Measurements from ENCODE around the gene C2orf49. TPM values are rescaled to one million over a fixed set of nuclear protein-coding genes. Genes with fewer than 3 reads are reported as not detected.
"Not testable (repeated sequence)": the region's sequence is repeated elsewhere in the genome, so short reads cannot be mapped to it uniquely, and the experiment has no call there.

Gene C2orf49
- total RNA-seq, 1 donor = 23.2 TPM

DNA sequence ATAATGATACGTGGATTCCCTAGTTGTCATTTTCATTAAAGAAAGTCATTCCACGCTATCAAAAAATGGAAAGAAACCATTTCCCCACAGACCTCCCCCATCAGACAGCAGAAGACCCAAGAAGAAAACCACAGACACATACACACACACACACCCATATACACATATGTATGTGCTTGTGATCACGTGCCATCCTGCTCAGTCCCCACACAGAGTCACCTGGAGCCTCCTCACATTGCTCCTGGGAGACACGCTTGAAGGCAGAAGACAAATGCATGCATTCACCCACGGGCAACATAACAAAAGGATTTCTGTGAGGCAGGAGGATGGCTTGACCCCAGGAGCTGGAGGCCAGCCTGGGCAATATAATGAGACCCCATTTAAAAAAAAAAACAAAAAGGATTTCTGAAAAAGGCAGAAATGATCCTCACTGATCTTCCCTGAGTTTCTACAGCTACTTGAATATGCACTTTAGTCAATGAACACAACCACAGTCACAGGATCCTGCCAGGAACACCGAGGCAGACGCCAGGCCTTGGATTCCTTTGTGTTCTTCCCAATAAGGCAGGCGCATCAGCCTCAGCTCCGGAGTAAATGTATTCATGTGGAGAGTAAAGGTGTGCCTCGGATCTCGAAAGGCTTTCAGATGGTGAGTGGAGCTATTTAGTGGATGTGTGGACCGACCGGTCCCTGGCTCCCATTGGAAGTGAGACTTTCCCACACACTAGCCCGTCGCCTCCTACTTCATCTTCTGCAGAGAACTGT is 28.8 kb upstream of the C2orf49 start:
- no peaks in the 10 kb centered on the region for H3K9me3 ChIP-seq (ENCODE audit: low read depth, low read length)
- H3K4me3 ChIP-seq (ENCODE audit: low read length) = no peak overlapping the region
- H3K4me1 ChIP-seq (ENCODE audit: insufficient read depth, low read length) = peaks cover 20% of the 10 kb centered on the region
- no peaks in the 10 kb centered on the region for H3K27me3 ChIP-seq (ENCODE audit: insufficient read depth, low read length)

DNA sequence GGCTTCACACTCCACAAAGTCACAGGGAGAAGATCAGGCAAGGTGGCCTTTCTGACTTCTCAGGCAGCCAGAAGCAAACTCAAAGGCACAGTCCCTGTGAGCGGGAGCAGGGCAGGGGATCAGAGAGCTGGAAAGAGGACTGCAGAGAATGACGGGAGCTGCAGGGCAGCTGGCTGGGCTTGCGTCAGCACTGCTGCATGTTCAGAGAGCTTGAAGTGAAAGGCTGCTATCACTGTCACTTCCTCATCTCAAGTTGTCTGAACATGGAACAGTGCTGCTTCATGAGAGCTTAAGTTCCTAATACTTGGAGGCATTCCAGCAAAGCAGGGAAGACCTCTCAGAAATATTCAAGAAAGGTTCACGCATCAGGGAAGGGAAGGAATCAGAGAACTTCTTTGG is 28.2 kb upstream of the C2orf49 start:
- H3K27me3 ChIP-seq (ENCODE audit: insufficient read depth, low read length) = no peaks in the 10 kb centered on the region
- peaks cover 25% of the 10 kb centered on the region for H3K4me1 ChIP-seq (ENCODE audit: insufficient read depth, low read length)
- no peaks in the 10 kb centered on the region for H3K9me3 ChIP-seq (ENCODE audit: low read depth, low read length)
- no peak overlapping the region for H3K4me3 ChIP-seq (ENCODE audit: low read length)

DNA sequence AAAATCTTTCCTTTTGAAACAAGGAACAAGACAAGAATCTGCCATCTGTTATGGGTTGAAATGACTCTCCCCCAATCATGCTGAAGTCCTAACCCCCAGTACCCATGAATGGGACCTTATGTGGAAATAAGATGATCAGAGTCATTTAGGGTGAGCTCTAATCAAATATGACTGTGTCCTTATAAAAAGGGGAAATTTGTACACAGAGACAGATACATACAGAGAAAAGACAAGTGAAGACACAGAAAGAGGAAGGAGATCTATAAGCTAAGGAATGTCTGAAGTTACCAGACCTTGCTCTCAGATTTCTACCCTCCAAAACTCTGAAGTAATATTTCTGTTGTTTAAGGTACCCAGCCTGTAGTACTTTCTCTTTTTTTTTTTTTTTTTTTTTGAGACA is 23.5 kb upstream of the C2orf49 start:
- Histone ChIP-seq H3K4me3 (ENCODE audit: low read length) (no peak overlapping the region), H3K27me3 (ENCODE audit: insufficient read depth, low read length) (no peaks in the 10 kb centered on the region), H3K4me1 (ENCODE audit: insufficient read depth, low read length) (peaks cover 25% of the 10 kb centered on the region), H3K9me3 (ENCODE audit: low read depth, low read length) (no peaks in the 10 kb centered on the region)

DNA sequence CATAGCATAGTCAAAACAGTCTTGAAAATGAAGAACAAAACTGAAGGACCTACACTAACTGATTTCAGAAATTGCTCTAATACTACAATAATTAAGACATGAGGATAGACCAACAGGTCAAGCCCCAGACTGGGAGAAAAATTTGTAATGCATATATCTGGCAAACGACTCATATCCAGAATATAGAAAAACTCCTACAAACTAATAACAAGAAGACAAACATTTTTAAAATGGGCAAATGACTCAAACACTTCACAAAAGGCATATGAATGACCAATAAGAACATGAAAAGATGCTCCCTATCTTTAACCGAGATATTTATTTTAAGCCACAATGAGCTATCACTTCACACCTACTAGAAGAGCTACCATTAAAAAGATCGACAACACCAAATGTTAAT is 22.0 kb upstream of the C2orf49 start:
- H3K9me3 ChIP-seq (ENCODE audit: low read depth, low read length) = no peaks in the 10 kb centered on the region
- peaks cover 13% of the 10 kb centered on the region for H3K4me1 ChIP-seq (ENCODE audit: insufficient read depth, low read length)
- no peak overlapping the region for H3K4me3 ChIP-seq (ENCODE audit: low read length)
- no peaks in the 10 kb centered on the region for H3K27me3 ChIP-seq (ENCODE audit: insufficient read depth, low read length)

DNA sequence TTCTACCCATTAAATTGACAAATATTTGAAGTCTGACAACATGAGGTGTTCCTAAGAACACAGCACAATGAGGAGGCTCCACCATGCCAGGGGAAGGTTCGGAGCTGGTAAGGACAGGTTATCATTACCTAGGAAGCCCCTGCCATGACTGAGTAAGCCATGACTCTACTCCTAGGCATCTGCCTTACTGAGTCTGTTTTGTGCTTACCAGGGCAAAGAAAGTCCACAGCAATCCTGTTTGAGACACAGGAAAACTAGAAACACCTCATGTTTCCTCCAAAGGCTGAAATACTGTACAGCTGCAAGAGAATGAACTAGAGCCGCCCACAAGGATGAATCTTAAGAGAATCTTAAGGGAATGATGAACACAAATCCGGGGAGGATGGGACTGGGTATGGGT is 19.4 kb upstream of the C2orf49 start:
- Histone ChIP-seq H3K9me3 (ENCODE audit: low read depth, low read length) (no peaks in the 10 kb centered on the region), H3K4me1 (ENCODE audit: insufficient read depth, low read length) (peaks cover 13% of the 10 kb centered on the region), H3K4me3 (ENCODE audit: low read length) (no peak overlapping the region), H3K27me3 (ENCODE audit: insufficient read depth, low read length) (no peaks in the 10 kb centered on the region)

DNA sequence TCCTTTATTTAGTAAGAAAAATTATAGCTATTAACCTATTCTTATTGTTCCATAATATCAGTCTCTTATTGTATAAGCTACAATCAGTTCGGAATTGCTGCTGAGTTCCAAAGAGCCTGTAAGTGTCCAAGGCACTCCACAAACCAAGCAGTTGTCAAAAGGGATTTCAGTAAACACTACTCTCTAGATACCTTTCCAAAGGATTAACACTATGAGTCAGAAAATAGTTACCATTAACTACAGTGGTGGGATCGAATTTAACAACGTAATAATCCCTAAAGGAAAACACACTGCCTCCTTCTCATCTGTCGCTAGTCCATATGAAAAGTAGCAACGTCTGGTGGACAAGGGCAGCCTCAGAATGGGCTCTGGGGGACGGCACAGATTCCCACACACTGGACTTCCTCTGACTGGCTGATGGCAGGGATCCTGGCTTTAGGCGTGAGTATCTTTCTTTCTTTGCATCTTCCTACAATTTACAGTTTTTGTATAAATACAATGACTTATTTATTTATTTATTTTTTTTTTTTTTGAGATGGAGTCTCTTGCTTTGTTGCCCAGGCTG is 16.6 kb upstream of the C2orf49 start:
- H3K9me3 ChIP-seq (ENCODE audit: low read depth, low read length) = no peaks in the 10 kb centered on the region
- no peaks in the 10 kb centered on the region for H3K27me3 ChIP-seq (ENCODE audit: insufficient read depth, low read length)
- H3K4me3 ChIP-seq (ENCODE audit: low read length) = no peak overlapping the region
- H3K4me1 ChIP-seq (ENCODE audit: insufficient read depth, low read length) = peaks cover 29% of the 10 kb centered on the region

DNA sequence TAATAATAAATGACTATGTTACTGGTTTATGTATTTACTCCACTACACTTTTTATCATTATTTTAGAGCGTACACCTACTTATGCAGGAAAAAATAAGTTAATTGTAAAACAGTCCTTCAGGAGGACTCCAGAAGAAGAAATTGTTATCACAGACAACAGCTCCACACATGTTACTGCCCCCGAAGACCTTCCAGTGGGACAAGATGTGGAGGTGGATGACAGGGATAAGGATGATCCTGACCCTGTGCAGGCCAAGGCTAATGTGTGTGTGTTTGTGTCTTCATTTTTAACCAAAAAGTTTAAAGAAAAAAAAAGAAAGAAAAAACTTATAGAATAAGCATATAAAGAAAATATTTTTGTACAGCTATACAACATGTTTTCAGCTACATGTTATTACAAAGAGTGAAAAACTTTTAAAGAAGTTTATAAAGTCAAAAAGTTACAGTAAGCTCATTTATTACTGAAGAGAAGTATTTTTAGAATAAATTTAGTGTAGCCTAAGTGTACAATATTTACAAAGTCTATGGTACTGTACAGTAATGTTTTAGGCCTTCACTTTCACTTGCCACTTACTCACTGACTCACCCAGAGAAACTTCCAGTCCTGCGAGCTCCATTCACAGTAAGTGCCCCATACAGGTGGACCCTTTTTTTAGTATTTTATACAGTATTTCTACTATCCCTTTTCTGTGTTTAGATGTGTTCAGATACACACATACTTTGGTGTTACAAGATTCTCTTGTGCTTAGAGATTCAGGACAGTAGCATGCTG is 15.3 kb upstream of the C2orf49 start:
- H3K4me1 ChIP-seq (ENCODE audit: insufficient read depth, low read length) = peaks cover 32% of the 10 kb centered on the region
- no peaks in the 10 kb centered on the region for H3K27me3 ChIP-seq (ENCODE audit: insufficient read depth, low read length)
- no peaks in the 10 kb centered on the region for H3K9me3 ChIP-seq (ENCODE audit: low read depth, low read length)
- H3K4me3 ChIP-seq (ENCODE audit: low read length) = no peak overlapping the region

DNA sequence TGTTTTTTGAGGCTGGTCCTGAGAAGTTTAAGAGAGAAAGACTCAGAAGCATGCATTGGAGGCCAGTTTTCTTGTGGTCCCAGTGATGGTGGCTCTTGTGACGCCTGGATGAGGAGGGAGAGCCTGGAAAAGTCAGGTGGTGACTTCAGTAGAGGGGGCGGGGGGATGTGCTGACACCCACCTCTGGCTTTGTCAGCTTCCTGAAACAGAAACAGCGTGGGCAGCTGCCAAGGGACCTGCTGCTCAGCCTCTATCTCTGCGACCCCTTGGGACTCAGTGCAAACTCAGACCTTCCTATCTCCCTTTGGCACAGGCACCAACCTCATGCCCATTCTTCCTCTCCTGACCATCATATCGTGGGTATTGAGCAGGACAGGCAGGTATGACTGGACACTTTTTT is 14.2 kb upstream of the C2orf49 start:
- Histone ChIP-seq H3K9me3 (ENCODE audit: low read depth, low read length) (no peaks in the 10 kb centered on the region), H3K4me3 (ENCODE audit: low read length) (no peak overlapping the region), H3K27me3 (ENCODE audit: insufficient read depth, low read length) (no peaks in the 10 kb centered on the region), H3K4me1 (ENCODE audit: insufficient read depth, low read length) (peaks cover 40% of the 10 kb centered on the region)

DNA sequence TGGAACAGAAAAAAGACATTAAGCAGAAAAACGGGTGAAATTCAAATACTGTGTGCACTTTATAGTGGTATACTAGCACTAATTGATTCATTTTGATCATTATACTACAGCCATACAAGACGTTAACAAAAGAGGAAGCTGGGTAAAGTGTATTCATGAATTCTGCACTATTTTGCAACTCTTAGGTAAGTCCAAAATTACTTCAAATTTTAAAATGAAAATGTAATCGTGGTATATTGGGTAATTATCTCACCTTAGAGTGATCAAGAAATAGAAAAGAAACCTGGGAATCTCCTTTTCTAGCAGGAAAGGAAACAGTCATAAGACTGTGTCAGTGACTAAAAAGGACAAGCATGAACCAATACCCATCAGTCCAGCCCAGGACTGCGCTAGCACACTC is 13.2 kb upstream of the C2orf49 start:
- Histone ChIP-seq H3K4me1 (ENCODE audit: insufficient read depth, low read length) (peaks cover 50% of the 10 kb centered on the region), H3K9me3 (ENCODE audit: low read depth, low read length) (no peaks in the 10 kb centered on the region), H3K27me3 (ENCODE audit: insufficient read depth, low read length) (no peaks in the 10 kb centered on the region), H3K4me3 (ENCODE audit: low read length) (no peak overlapping the region)

DNA sequence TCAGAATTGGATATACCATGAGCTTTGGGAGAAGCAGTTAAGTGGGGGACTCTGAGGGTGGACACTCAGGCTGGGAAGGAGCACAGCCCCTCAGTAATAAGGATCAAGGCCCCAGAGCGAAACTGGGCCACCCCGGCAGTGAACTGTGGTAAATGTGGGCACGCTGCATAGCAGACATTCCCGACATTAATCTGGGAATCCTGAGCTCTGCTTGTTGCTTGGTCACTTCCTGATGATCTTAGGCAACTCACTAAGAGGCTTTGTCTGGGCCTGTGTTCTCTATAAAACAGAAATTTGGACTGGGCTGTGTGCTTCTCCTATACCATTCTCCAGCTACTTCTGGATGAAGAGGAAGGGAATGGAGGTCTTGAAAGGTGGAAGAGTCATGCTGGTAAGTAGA is 12.6 kb upstream of the C2orf49 start:
- Histone ChIP-seq H3K27me3 (ENCODE audit: insufficient read depth, low read length) (no peaks in the 10 kb centered on the region), H3K9me3 (ENCODE audit: low read depth, low read length) (no peaks in the 10 kb centered on the region), H3K4me3 (ENCODE audit: low read length) (no peak overlapping the region), H3K4me1 (ENCODE audit: insufficient read depth, low read length) (peaks cover 51% of the 10 kb centered on the region)

DNA sequence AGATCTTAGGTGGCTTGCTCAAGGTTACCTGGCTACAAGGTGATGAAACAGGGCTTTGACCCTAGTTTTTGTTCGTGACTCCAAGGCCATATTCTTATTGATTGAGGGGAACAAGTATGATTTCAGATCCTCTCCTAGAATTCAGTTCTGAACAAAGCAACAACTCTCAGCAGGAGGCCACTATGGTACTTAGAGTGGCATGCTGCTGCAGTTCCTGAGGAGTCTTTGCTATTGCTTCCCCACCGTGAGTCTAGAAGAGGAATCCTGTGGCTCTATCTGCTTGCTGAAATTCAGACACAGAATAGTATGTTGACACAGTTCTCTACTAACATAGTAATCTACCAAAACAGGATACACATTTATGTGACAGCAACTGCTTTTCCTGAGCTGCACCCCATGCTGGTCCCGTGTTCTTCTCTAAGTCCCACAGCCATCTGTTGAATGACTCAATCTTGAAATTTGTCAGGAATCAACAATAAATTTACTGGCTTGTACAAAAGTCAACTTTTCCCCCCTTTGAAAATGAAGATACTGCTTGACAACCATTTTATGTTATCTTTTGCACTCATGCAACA is 11.9 kb upstream of the C2orf49 start:
- H3K4me1 ChIP-seq (ENCODE audit: insufficient read depth, low read length) = peaks cover 58% of the 10 kb centered on the region
- H3K4me3 ChIP-seq (ENCODE audit: low read length) = no peak overlapping the region
- no peaks in the 10 kb centered on the region for H3K27me3 ChIP-seq (ENCODE audit: insufficient read depth, low read length)
- no peaks in the 10 kb centered on the region for H3K9me3 ChIP-seq (ENCODE audit: low read depth, low read length)

DNA sequence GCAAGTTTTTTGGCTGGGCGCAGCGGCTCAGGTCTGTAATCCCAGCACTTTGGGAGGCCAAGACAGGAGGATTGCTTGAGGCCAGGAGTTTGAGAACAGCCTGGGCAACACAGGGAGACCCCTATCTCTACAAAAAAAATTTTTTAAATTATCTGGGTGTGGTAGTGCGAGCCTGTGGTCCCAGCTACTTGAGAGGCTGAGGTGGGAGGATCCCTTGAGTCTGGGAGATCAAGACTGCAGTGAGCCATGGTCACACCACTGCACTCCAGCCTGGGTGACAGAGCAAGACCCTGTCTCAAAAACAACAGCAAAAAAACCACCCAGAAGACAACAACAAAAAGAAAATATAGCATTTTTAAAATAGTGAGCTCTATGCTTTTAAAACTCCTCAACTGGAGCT is 10.1 kb upstream of the C2orf49 start:
- not testable (repeated sequence) for H3K4me3 ChIP-seq (ENCODE audit: low read length); H3K27me3 ChIP-seq (ENCODE audit: insufficient read depth, low read length); H3K9me3 ChIP-seq (ENCODE audit: low read depth, low read length)
- H3K4me1 ChIP-seq (ENCODE audit: insufficient read depth, low read length) = peaks cover 64% of the 10 kb centered on the region

DNA sequence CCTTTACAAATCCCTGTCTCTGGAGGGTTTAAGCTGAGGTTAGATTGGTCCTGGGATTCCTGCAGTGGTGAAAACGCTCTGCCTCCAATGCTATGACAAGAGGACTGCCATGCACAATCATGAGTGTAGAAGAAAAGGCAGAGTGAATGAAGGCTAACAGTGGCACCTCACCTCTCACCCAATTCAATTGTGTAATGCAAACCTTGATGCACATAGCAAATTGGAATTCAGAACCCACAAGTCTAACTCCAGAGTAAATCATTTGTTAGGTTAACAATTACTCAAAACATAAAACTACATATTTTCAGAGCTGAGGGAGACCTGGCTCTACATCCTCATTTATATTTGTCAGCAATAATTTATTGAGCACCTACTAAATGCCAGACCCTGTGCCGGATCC is 9.7 kb upstream of the C2orf49 start:
- peaks cover 64% of the 10 kb centered on the region for H3K4me1 ChIP-seq (ENCODE audit: insufficient read depth, low read length)
- H3K4me3 ChIP-seq (ENCODE audit: low read length) = no peak overlapping the region
- no peaks in the 10 kb centered on the region for H3K27me3 ChIP-seq (ENCODE audit: insufficient read depth, low read length)
- H3K9me3 ChIP-seq (ENCODE audit: low read depth, low read length) = no peaks in the 10 kb centered on the region

DNA sequence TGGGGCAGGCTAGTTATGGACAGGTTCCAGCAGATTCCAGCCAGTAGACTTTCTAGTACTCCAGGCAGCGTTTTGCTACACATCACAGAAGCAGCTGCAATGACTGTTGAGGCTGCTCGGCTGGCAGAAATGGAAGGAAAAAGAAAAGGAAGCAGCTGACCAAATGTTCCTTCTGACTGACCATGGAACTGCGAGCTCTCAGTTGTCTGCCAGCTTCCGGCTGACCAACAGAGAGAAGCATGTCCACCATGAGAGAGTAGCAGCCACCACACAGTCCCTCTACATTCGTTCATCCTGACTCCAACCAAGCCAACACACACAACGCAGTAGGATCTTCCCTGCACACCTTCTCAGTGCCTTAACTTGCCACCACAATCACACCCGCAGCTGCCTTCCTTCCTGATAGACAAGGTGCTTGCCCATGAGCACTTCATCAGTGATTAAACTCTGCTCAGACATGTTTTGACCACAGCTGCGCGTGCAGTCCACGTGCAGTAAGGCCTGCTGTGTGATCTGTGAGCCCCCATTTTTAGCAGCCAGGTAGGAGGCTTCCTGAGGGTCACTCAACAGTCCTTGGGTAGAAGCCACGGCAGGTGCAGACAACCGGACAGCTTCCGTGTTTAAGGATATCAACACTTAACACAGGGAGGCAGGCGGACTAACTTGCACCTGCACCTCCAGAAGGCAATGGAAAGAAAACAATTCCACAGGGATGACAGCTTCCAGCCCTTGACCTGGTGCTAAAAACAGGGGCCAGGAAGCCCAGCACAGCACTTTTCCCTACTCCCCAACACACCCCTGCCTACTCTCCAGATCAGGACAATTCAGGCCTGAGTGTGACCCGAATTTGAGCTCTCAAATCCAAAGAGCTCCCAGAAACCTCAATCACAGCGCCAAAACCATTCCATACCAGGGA is 8.8 kb upstream of the C2orf49 start:
- no peaks in the 10 kb centered on the region for H3K9me3 ChIP-seq (ENCODE audit: low read depth, low read length)
- peak overlapping the region; percentile 56 for H3K4me3 ChIP-seq (ENCODE audit: low read length)
- no peaks in the 10 kb centered on the region for H3K27me3 ChIP-seq (ENCODE audit: insufficient read depth, low read length)
- H3K4me1 ChIP-seq (ENCODE audit: insufficient read depth, low read length) = peaks cover 56% of the 10 kb centered on the region

Data from mononuclear cell (primary cell).